Measurements from ENCODE around the gene TMEM109.
A peak's percentile ranks its signal among the peaks of the same experiment; 100 is the strongest.
"Not testable (repeated sequence)": the region's sequence is repeated elsewhere in the genome, so short reads cannot be mapped to it uniquely, and the experiment has no call there.

The TMEM109 gene

GRCh38 chr11:60878245-60879101 is 35.5 kb upstream of the TMEM109 start:
- DNase-seq (ENCODE audit: low read depth in 2 of 2): no peak

GRCh38 chr11:60879104-60879503 is 34.9 kb upstream of the TMEM109 start:
- no peak for DNase-seq (ENCODE audit: low read depth in 2 of 2)

- DNase-seq (ENCODE audit: low read depth in 2 of 2): no peak
Observed at GRCh38 chr11:60879971-60880588, 33.9 kb upstream of the TMEM109 start.

GRCh38 chr11:60880643-60881282 is 33.2 kb upstream of the TMEM109 start:
- DNase-seq (ENCODE audit: low read depth in 2 of 2): no peak

- no peak for DNase-seq (ENCODE audit: low read depth in 2 of 2)
Observed at GRCh38 chr11:60887556-60887955, 26.4 kb upstream of the TMEM109 start.

GRCh38 chr11:60889869-60890311 is 24.1 kb upstream of the TMEM109 start:
- no peak for DNase-seq (ENCODE audit: low read depth in 2 of 2)

GRCh38 chr11:60890696-60891095 is 23.3 kb upstream of the TMEM109 start:
- DNase-seq (ENCODE audit: low read depth in 2 of 2): no peak

GRCh38 chr11:60891103-60891741 is 22.7 kb upstream of the TMEM109 start:
- DNase-seq (ENCODE audit: low read depth in 2 of 2): no peak

- DNase-seq (ENCODE audit: low read depth in 2 of 2): no peak
Observed at GRCh38 chr11:60895687-60896086, 18.3 kb upstream of the TMEM109 start.

- DNase-seq (ENCODE audit: low read depth in 2 of 2): no peak
Observed at GRCh38 chr11:60897496-60897895, 16.5 kb upstream of the TMEM109 start.

- no peak for DNase-seq (ENCODE audit: low read depth in 2 of 2)
Observed at GRCh38 chr11:60899046-60899936, 14.7 kb upstream of the TMEM109 start.

- no peak for DNase-seq (ENCODE audit: low read depth in 2 of 2)
Observed at GRCh38 chr11:60899977-60900376, 14.0 kb upstream of the TMEM109 start.

- no peak for DNase-seq (ENCODE audit: low read depth in 2 of 2)
Observed at GRCh38 chr11:60900673-60901404, 13.1 kb upstream of the TMEM109 start.

- DNase-seq (ENCODE audit: low read depth in 2 of 2): no peak
Observed at GRCh38 chr11:60902625-60903024, 11.3 kb upstream of the TMEM109 start.

- no peak for DNase-seq (ENCODE audit: low read depth in 2 of 2)
Observed at GRCh38 chr11:60905047-60905446, 8.9 kb upstream of the TMEM109 start.

GRCh38 chr11:60905551-60906113 is 8.3 kb upstream of the TMEM109 start:
- DNase-seq (ENCODE audit: low read depth in 2 of 2): no peak

GRCh38 chr11:60906132-60906972 is 7.6 kb upstream of the TMEM109 start, which contains the start of gene PRPF19:
PRPF19 (minus strand) TSS chr11:60906585; CDS start chr11:60906382, 203 bp downstream.
- peak; percentile 93 to 94 for DNase-seq (ENCODE audit: low read depth in 2 of 2)

- no peak for DNase-seq (ENCODE audit: low read depth in 2 of 2)
Observed at GRCh38 chr11:60908803-60909202, 5.2 kb upstream of the TMEM109 start.

GRCh38 chr11:60909680-60910280 is 4.2 kb upstream of the TMEM109 start:
- not testable (repeated sequence) for DNase-seq (ENCODE audit: low read depth in 2 of 2)
